Kidney capillary endothelial cell (primary cell): Measurements from ENCODE around the gene MGRN1.
"Not testable (repeated sequence)": the region's sequence is repeated elsewhere in the genome, so short reads cannot be mapped to it uniquely, and the experiment has no call there.

Experiments
- DNase-seq: peaks from one replicate; pipeline ENCODE4 v3.0.0-alpha.2; 2018; ENCODE audit warnings: low spot score

The MGRN1 gene

DNA sequence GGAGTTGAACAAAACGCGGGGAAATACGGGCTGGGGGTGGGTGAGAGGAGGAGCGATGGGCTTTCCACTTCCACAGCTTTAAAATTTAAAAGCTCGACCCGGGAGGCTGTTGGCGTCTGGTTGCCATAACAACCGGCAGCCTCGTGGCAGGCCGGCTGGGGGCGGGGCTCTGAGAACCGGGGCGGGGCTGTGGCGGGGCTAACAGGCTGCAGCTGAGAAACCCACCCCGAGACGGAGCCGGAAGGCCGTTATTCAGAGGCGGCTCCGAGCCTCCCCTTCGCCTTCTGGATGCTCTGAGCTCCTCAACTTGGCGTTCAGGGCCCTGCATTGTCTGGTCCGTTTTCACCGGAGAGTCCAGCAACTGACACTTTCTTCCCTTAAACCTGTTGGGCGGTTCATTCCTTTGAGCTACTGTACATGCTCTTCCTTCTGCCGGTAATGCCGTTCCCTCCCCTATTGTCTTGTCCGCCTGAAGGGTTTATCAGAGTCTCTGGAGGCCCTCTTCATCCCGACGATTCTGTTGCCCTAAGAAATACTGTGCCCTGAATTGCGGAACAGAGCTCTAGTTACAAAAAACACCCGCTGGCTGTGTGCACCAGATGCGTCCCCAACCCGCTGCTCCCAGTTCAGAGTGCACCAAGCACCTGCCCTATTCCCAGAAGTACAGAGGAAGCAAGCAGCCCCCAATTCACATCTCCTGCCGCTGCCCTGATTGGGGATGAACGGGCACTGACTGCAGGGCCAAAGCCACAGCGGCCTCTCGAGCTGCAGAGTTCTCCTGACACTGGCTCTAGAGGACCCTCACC, 110.3 kb downstream of the MGRN1 start:
- peak; percentile 81 for DNase-seq

DNA sequence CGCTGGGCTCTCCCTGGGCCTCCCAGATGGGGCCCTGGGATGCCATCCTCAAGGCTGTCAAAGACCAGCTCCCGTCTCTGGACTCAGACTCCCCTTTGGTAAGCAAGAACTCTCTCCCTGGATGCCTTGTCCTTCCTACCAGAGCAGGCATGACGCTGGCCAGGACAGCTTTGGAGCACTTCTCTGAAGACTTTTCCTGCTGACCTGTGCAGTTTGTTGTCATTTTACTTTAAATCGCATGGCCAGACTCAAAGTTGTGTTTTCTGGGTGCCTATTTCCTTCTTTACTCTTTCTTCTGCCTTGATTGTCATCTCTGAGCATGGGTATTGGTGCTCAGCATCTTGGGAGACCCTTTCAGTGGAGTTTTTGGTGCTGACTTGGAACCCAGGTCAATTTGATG, 111.9 kb downstream of the MGRN1 start:
- DNase-seq = no peak

- DNase-seq = no peak
Measured at GRCh38 chr16:4737545-4737944, 112.9 kb downstream of the MGRN1 start.

DNA sequence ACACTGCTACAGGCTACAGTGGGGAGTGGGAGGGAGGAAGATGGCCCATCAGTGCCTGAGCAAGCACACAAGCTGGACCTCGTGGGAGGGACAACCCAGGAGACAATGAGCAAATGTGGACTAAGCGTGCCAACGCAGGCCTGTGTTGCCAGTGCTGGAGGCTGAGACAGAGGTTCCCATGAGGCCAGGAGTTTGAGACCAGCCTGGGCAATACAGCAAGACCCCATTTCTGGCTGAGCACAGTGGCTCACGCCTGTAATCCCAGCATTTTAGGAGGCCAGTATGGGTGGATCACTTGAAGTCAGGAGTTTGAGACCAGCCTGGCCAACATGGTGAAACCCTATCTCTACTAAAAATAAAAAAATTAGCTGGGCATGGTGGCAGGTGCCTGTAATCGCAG, 113.7 kb downstream of the MGRN1 start:
- not testable (repeated sequence) for DNase-seq
